Lung (tissue), 12 donors: ENCODE measurements around the gene CSPG4. TPM values are rescaled to one million over a fixed set of nuclear protein-coding genes. Genes with fewer than 3 reads are reported as not detected.
A peak's percentile ranks its signal among the peaks of the same experiment; 100 is the strongest.

Experiments
- ATAC-seq: fragments of 200-7000 bp; cut with Tn5 transposase; one replicate; pipeline ENCODE4 v1.9.1; 2020; ENCODE audit warnings: moderate number of reproducible peaks; ENCODE audit not compliant: insufficient read depth, low FRiP score
- DNase-seq, 3 donors: peaks; one replicate each; pipeline ENCODE4 v3.0.0-alpha.2; 2013 to 2017
- H3K27ac ChIP-seq, 2 donors: one replicate each; pipeline ENCODE4 v1.5.1; 2013; ENCODE audit warnings: mild to moderate bottlenecking in 2 of 2, moderate library complexity in 2 of 2, control low read depth in 1 of 2, inconsistent platforms in 1 of 2, low read depth in 1 of 2, low read length in 1 of 2
- H3K27me3 ChIP-seq, 3 donors: one replicate each; pipeline ENCODE4 v1.5.1; 2013; ENCODE audit warnings: low read length in 2 of 3; ENCODE audit not compliant: control insufficient read depth in 3 of 3, insufficient read depth in 3 of 3
- H3K36me3 ChIP-seq, 4 donors: one replicate each; pipeline ENCODE4 v1.5.1; 2013; ENCODE audit warnings: low read length in 4 of 4, mild to moderate bottlenecking in 1 of 4, moderate library complexity in 1 of 4; ENCODE audit not compliant: control insufficient read depth in 4 of 4, insufficient read depth in 4 of 4
- H3K4me1 ChIP-seq, 5 donors: one replicate each; pipeline ENCODE4 v1.5.1; 2013; ENCODE audit warnings: low read length in 5 of 5, mild to moderate bottlenecking in 2 of 5, moderate library complexity in 1 of 5; ENCODE audit not compliant: control insufficient read depth in 5 of 5, insufficient read depth in 5 of 5
- H3K4me3 ChIP-seq: one replicate; pipeline ENCODE4 v1.5.1; 2013; ENCODE audit warnings: mild to moderate bottlenecking, control low read depth, moderate library complexity
- H3K9ac ChIP-seq, 2 donors: one replicate each; pipeline ENCODE4 v1.5.1; 2013; ENCODE audit warnings: low read length in 2 of 2, control low read depth in 1 of 2; ENCODE audit not compliant: insufficient read depth in 1 of 2
- H3K9me3 ChIP-seq, 4 donors: one replicate each; pipeline ENCODE4 v1.5.1; 2013; ENCODE audit warnings: low read length in 3 of 4, mild to moderate bottlenecking in 1 of 4, moderate library complexity in 1 of 4; ENCODE audit not compliant: control insufficient read depth in 4 of 4, insufficient read depth in 3 of 4
- CTCF ChIP-seq: IDR thresholded peaks from 2 replicates; pipeline ENCODE4 v1.5.1; 2012; ENCODE audit warnings: mild to moderate bottlenecking; ENCODE audit errors: control extremely low read depth, extremely low read depth
- WGBS, 2 donors: extraction: QIAGEN DNeasy Blood & Tissue Kit; methylation state at CpG; one replicate each; pipeline ENCODE4 v1.1.7; 2013; 5-methylcytosine and 5-hydroxymethylcytosine counted together
- polyA plus RNA-seq, 2 donors: library from polyadenylated mRNA; stranded (reverse); fragments of 200-250 nt; gene quantifications; one replicate each; pipeline ENCODE4 v1.2.1, GENCODE V29; 2013
- total RNA-seq, 2 donors: library from RNA; depleted of rRNA in 1 of 2; stranded (reverse); fragments of >200 nt in 1 of 2; gene quantifications; one replicate each; pipeline ENCODE4 v1.2.1, GENCODE V29; 2014 to 2021
- donor health status: control.
- donor health status: control.
- donor health status: Bipolar disorder and iron deficiency.
- donor health status: healthy.
- donor health status: DM: yes; HTN: yes; CAD: no.

Gene CSPG4
- total and polyA plus RNA-seq, 4 donors, result 8.5 to 38.1 (median 24.2) TPM

GRCh38 chr15:75725006-75725718 is 12.5 kb upstream of the CSPG4 start:
- no peak for ATAC-seq
- H3K4me3 ChIP-seq, result no peak overlapping the region
- no peak for TF ChIP-seq CTCF
- H3K27ac ChIP-seq, result no peak overlapping the region
- H3K9ac ChIP-seq, result no peak overlapping the region
- H3K27me3 ChIP-seq, result no peaks in the 10 kb centered on the region
- no peaks in the 10 kb centered on the region for H3K36me3 ChIP-seq
- peak in 1 of 3 donors; percentile 11 for DNase-seq
- WGBS, 2 donors, result 90% methylated on average over 15 of the region's 15 CpGs
- H3K4me1 ChIP-seq, result peaks cover 0 to 19% (median 13%) of the 10 kb centered on the region in 5 donors
- H3K9me3 ChIP-seq, result no peaks in the 10 kb centered on the region

- H3K9ac ChIP-seq, result peak overlapping the region; percentile 51 to 95
- DNase-seq (peak; percentile 98 to 99 (median 99)), ATAC-seq (peak; percentile 75)
- H3K4me1 ChIP-seq, result peaks cover 0 to 19% (median 13%) of the 10 kb centered on the region in 5 donors
- WGBS, 2 donors, result 25 to 33% methylated on average over 9 of the region's 9 CpGs
- no peaks in the 10 kb centered on the region for H3K27me3 ChIP-seq
- H3K9me3 ChIP-seq, result no peaks in the 10 kb centered on the region
- H3K36me3 ChIP-seq, result no peaks in the 10 kb centered on the region
- peak overlapping the region; percentile 21 to 57 for H3K27ac ChIP-seq
- no peak overlapping the region for H3K4me3 ChIP-seq
- no peak for TF ChIP-seq CTCF
These were observed 11.4 kb upstream of the CSPG4 start for GRCh38 chr15:75723847-75724660.

GRCh38 chr15:75723171-75723846 is 10.7 kb upstream of the CSPG4 start:
- Histone ChIP-seq H3K4me3 (no peak overlapping the region), H3K27me3 (no peaks in the 10 kb centered on the region), H3K9ac (peak overlapping the region; percentile 51 to 95), H3K4me1 (peaks cover 0 to 19% (median 13%) of the 10 kb centered on the region in 5 donors), H3K36me3 (no peaks in the 10 kb centered on the region), H3K9me3 (no peaks in the 10 kb centered on the region), H3K27ac (no peak overlapping the region)
- TF ChIP-seq CTCF, result no peak
- ATAC-seq, result no peak
- peak; percentile 75 to 80 (median 79) for DNase-seq
- 80 to 85% methylated on average over 8 of the region's 8 CpGs for WGBS, 2 donors
